ENCODE results near the gene ZCCHC2. TPM values are rescaled to one million over a fixed set of nuclear protein-coding genes. Genes with fewer than 3 reads are reported as not detected.

ZCCHC2 gene
- polyA plus RNA-seq, 4 donors: 5.1 to 17.6 (median 8.3) TPM

DNA sequence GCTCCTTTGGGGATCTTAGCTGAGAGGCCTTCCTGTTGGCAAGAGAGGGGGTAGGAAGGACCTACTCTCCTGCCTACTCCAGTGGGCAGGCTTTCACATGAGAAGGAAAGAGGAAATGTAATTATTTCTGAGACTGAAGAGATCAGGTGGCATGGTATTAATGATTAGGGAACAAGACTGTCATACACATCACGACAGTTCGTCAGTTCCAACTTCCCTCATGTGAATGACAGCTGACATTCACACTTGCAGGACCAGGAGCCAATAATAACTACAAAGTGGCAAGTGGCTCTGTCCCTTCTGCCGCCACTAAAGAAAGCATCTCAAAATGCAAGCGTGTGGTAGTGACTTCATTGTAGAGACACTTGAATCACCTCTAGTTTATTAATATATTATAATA, 90.0 kb downstream of the ZCCHC2 start:
- H3K36me3 ChIP-seq (ENCODE audit: control insufficient read depth in 3 of 3, insufficient read depth in 2 of 3, low read depth in 1 of 3, low read length in 3 of 3): no peaks in the 10 kb centered on the region
- H3K27ac ChIP-seq (ENCODE audit: low read depth in 1 of 3, low read length in 2 of 3): no peak overlapping the region
- H3K9me3 ChIP-seq (ENCODE audit: control insufficient read depth in 2 of 2, insufficient read depth in 1 of 2, low read depth in 1 of 2, low read length in 1 of 2): peaks cover 0 to 3% of the 10 kb centered on the region in 2 donors
- WGBS, 3 donors: 70 to 93% (median 78%) methylated on average over 4 of the region's 4 CpGs
- DNase-seq (no peak), FAIRE-seq (no peak)
- H3K4me3 ChIP-seq (ENCODE audit: low read depth in 1 of 3, low read length in 3 of 3): no peak overlapping the region
- H3K27me3 ChIP-seq (ENCODE audit: control insufficient read depth in 3 of 3, insufficient read depth in 3 of 3, low read length in 3 of 3): peaks cover 0 to 37% (median 6%) of the 10 kb centered on the region in 3 donors
- H3K4me1 ChIP-seq (ENCODE audit: control insufficient read depth in 3 of 3, insufficient read depth in 2 of 3, low read depth in 1 of 3, low read length in 2 of 3): peaks cover 0 to 14% (median 0%) of the 10 kb centered on the region in 3 donors

- Histone ChIP-seq H3K36me3 (ENCODE audit: control insufficient read depth in 3 of 3, insufficient read depth in 2 of 3, low read depth in 1 of 3, low read length in 3 of 3) (no peaks in the 10 kb centered on the region), H3K9me3 (ENCODE audit: control insufficient read depth in 2 of 2, insufficient read depth in 1 of 2, low read depth in 1 of 2, low read length in 1 of 2) (no peaks in the 10 kb centered on the region), H3K4me3 (ENCODE audit: low read depth in 1 of 3, low read length in 3 of 3) (no peak overlapping the region), H3K27me3 (ENCODE audit: control insufficient read depth in 3 of 3, insufficient read depth in 3 of 3, low read length in 3 of 3) (peaks cover 0 to 34% (median 6%) of the 10 kb centered on the region in 3 donors), H3K4me1 (ENCODE audit: control insufficient read depth in 3 of 3, insufficient read depth in 2 of 3, low read depth in 1 of 3, low read length in 2 of 3) (peaks cover 0 to 14% (median 0%) of the 10 kb centered on the region in 3 donors), H3K27ac (ENCODE audit: low read depth in 1 of 3, low read length in 2 of 3) (no peak overlapping the region)
- DNase-seq (no peak), FAIRE-seq (no peak)
- WGBS, 3 donors: 75 to 79% (median 76%) methylated on average over 9 of the region's 9 CpGs
Measured at GRCh38 chr18:62614494-62614893, 91.7 kb downstream of the ZCCHC2 start.

DNA sequence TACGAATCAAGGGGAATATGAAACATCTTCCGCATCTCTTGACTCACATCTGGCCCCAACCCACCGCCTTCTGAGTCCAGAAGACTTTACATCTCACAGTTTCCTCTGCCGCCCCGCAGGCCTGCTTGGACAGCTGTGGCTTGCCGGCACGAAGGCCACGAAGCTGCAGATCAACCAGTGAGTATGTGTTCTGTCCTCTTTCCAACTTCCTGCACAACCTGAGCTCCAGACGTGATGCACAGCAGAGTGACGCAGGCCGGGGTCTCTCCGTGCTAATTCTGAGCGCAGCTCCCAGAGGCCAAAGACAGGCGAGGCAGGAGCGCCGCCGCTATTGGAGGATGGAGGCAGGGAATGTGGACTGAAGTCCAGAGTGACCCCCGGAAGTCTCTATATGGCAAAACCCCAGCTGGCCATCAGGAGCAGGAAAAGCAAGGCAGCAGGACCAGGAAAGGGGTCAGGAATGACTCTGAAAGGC, 93.5 kb downstream of the ZCCHC2 start:
- Histone ChIP-seq H3K36me3 (ENCODE audit: control insufficient read depth in 3 of 3, insufficient read depth in 2 of 3, low read depth in 1 of 3, low read length in 3 of 3) (no peaks in the 10 kb centered on the region), H3K9me3 (ENCODE audit: control insufficient read depth in 2 of 2, insufficient read depth in 1 of 2, low read depth in 1 of 2, low read length in 1 of 2) (no peaks in the 10 kb centered on the region), H3K27me3 (ENCODE audit: control insufficient read depth in 3 of 3, insufficient read depth in 3 of 3, low read length in 3 of 3) (peaks cover 0 to 23% (median 6%) of the 10 kb centered on the region in 3 donors), H3K4me1 (ENCODE audit: control insufficient read depth in 3 of 3, insufficient read depth in 2 of 3, low read depth in 1 of 3, low read length in 2 of 3) (peaks cover 0 to 7% (median 0%) of the 10 kb centered on the region in 3 donors), H3K27ac (ENCODE audit: low read depth in 1 of 3, low read length in 2 of 3) (no peak overlapping the region), H3K4me3 (ENCODE audit: low read depth in 1 of 3, low read length in 3 of 3) (no peak overlapping the region)
- 69 to 86% (median 86%) methylated on average over 18 of the region's 18 CpGs for WGBS, 3 donors
- FAIRE-seq: no peak
- no peak for DNase-seq

- H3K27me3 ChIP-seq (ENCODE audit: control insufficient read depth in 3 of 3, insufficient read depth in 3 of 3, low read length in 3 of 3): peaks cover 0 to 8% (median 0%) of the 10 kb centered on the region in 3 donors
- H3K4me1 ChIP-seq (ENCODE audit: control insufficient read depth in 3 of 3, insufficient read depth in 2 of 3, low read depth in 1 of 3, low read length in 2 of 3): no peaks in the 10 kb centered on the region
- no peaks in the 10 kb centered on the region for H3K9me3 ChIP-seq (ENCODE audit: control insufficient read depth in 2 of 2, insufficient read depth in 1 of 2, low read depth in 1 of 2, low read length in 1 of 2)
- WGBS, 3 donors: 66 to 82% (median 75%) methylated on average over 8 of the region's 8 CpGs
- no peak overlapping the region for H3K4me3 ChIP-seq (ENCODE audit: low read depth in 1 of 3, low read length in 3 of 3)
- H3K27ac ChIP-seq (ENCODE audit: low read depth in 1 of 3, low read length in 2 of 3): no peak overlapping the region
- DNase-seq: no peak
- H3K36me3 ChIP-seq (ENCODE audit: control insufficient read depth in 3 of 3, insufficient read depth in 2 of 3, low read depth in 1 of 3, low read length in 3 of 3): no peaks in the 10 kb centered on the region
- FAIRE-seq: no peak
Measured at GRCh38 chr18:62617793-62618591, 95.2 kb downstream of the ZCCHC2 start.

DNA sequence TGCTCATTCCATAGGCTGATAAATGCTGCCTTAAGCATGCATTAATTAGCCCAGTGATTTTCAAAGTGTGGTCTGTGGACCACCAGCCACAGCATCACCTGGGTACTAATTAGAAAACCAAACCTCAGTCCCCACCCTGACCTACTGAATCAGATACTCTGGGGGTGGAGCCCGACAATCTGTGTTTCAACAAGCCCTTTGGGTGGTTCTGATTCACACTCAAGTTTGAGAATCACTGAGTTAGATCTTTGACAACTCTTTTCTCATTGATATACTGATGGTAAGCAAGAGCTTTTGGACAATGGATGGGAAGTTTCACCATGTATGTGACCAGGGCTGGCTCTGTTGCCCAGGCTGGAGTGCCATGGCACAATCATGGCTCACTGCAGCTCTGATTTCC, 95.9 kb downstream of the ZCCHC2 start:
- DNase-seq (no peak), FAIRE-seq (no peak)
- 65 to 92% (median 78%) methylated on average over 1 of the region's 1 CpG for WGBS, 3 donors
- Histone ChIP-seq H3K9me3 (ENCODE audit: control insufficient read depth in 2 of 2, insufficient read depth in 1 of 2, low read depth in 1 of 2, low read length in 1 of 2) (no peaks in the 10 kb centered on the region), H3K4me3 (ENCODE audit: low read depth in 1 of 3, low read length in 3 of 3) (no peak overlapping the region), H3K4me1 (ENCODE audit: control insufficient read depth in 3 of 3, insufficient read depth in 2 of 3, low read depth in 1 of 3, low read length in 2 of 3) (no peaks in the 10 kb centered on the region), H3K27me3 (ENCODE audit: control insufficient read depth in 3 of 3, insufficient read depth in 3 of 3, low read length in 3 of 3) (peaks cover 0 to 8% (median 0%) of the 10 kb centered on the region in 3 donors), H3K27ac (ENCODE audit: low read depth in 1 of 3, low read length in 2 of 3) (no peak overlapping the region), H3K36me3 (ENCODE audit: control insufficient read depth in 3 of 3, insufficient read depth in 2 of 3, low read depth in 1 of 3, low read length in 3 of 3) (no peaks in the 10 kb centered on the region)

GRCh38 chr18:62621546-62621945, 98.7 kb downstream of the ZCCHC2 start:
- WGBS, 3 donors: 71 to 90% (median 88%) methylated on average over 12 of the region's 12 CpGs
- DNase-seq: no peak
- Histone ChIP-seq H3K4me3 (ENCODE audit: low read depth in 1 of 3, low read length in 3 of 3) (no peak overlapping the region), H3K36me3 (ENCODE audit: control insufficient read depth in 3 of 3, insufficient read depth in 2 of 3, low read depth in 1 of 3, low read length in 3 of 3) (no peaks in the 10 kb centered on the region), H3K9me3 (ENCODE audit: control insufficient read depth in 2 of 2, insufficient read depth in 1 of 2, low read depth in 1 of 2, low read length in 1 of 2) (no peaks in the 10 kb centered on the region), H3K27me3 (ENCODE audit: control insufficient read depth in 3 of 3, insufficient read depth in 3 of 3, low read length in 3 of 3) (peaks cover 0 to 3% (median 0%) of the 10 kb centered on the region in 3 donors), H3K27ac (ENCODE audit: low read depth in 1 of 3, low read length in 2 of 3) (peak overlapping the region in 1 of 3 donors; percentile 14), H3K4me1 (ENCODE audit: control insufficient read depth in 3 of 3, insufficient read depth in 2 of 3, low read depth in 1 of 3, low read length in 2 of 3) (no peaks in the 10 kb centered on the region)
- no peak for FAIRE-seq

GRCh38 chr18:62625019-62625418, 102.2 kb downstream of the ZCCHC2 start:
- 43 to 77% (median 69%) methylated on average over 5 of the region's 5 CpGs for WGBS, 3 donors
- no peak for DNase-seq
- H3K4me1 ChIP-seq (ENCODE audit: control insufficient read depth in 3 of 3, insufficient read depth in 2 of 3, low read depth in 1 of 3, low read length in 2 of 3): no peaks in the 10 kb centered on the region
- H3K27me3 ChIP-seq (ENCODE audit: control insufficient read depth in 3 of 3, insufficient read depth in 3 of 3, low read length in 3 of 3): no peaks in the 10 kb centered on the region
- no peak for FAIRE-seq
- H3K9me3 ChIP-seq (ENCODE audit: control insufficient read depth in 2 of 2, insufficient read depth in 1 of 2, low read depth in 1 of 2, low read length in 1 of 2): no peaks in the 10 kb centered on the region
- no peaks in the 10 kb centered on the region for H3K36me3 ChIP-seq (ENCODE audit: control insufficient read depth in 3 of 3, insufficient read depth in 2 of 3, low read depth in 1 of 3, low read length in 3 of 3)
- H3K4me3 ChIP-seq (ENCODE audit: low read depth in 1 of 3, low read length in 3 of 3): no peak overlapping the region
- H3K27ac ChIP-seq (ENCODE audit: low read depth in 1 of 3, low read length in 2 of 3): no peak overlapping the region
